CD4-positive, alpha-beta T cell treated with Interferon alpha-2 for 1 hour (primary cell): ENCODE results near the gene CAMTA2.

ENCODE experiments used
- DNase-seq, 2 donors: peaks; one replicate each; pipeline ENCODE4 v3.0.0-alpha.2; 2020 to 2022

The CAMTA2 gene

GRCh38 chr17:4968486-4969046 is 18.9 kb downstream of the CAMTA2 start:
- no peak for DNase-seq

- DNase-seq = peak; percentile 94 to 96
These were observed 19.7 kb downstream of the CAMTA2 start, which contains the start of gene SPAG7 for GRCh38 chr17:4967539-4968485. SPAG7 (minus strand) TSS chr17:4967817; CDS start chr17:4967804, 13 bp downstream.

- peak; percentile 99 for DNase-seq
These were observed 20.5 kb downstream of the CAMTA2 start for GRCh38 chr17:4966844-4967538.

- no peak for DNase-seq
These were observed 22.0 kb downstream of the CAMTA2 start for GRCh38 chr17:4965311-4965986.

GRCh38 chr17:4960279-4960922 is 27.1 kb downstream of the CAMTA2 start:
- DNase-seq = no peak

GRCh38 chr17:4959261-4959965 is 28.1 kb downstream of the CAMTA2 start:
- no peak for DNase-seq

- DNase-seq = no peak
These were observed 29.4 kb downstream of the CAMTA2 start for GRCh38 chr17:4958102-4958501.

GRCh38 chr17:4956493-4957061 is 30.9 kb downstream of the CAMTA2 start:
- DNase-seq = peak; percentile 34 to 56

- no peak for DNase-seq
These were observed 32.4 kb downstream of the CAMTA2 start for GRCh38 chr17:4955091-4955490.

- DNase-seq = no peak
These were observed 34.0 kb downstream of the CAMTA2 start for GRCh38 chr17:4953451-4953961.

GRCh38 chr17:4951486-4951885 is 36.0 kb downstream of the CAMTA2 start:
- no peak for DNase-seq

- DNase-seq = no peak
These were observed 36.7 kb downstream of the CAMTA2 start, which contains the start of gene ENO3 for GRCh38 chr17:4950746-4951204. ENO3 (plus strand) TSS chr17:4951119; CDS start chr17:4951830, 711 bp downstream.

GRCh38 chr17:4950075-4950745 is 37.3 kb downstream of the CAMTA2 start:
- peak in 1 of 2 donors; percentile 37 for DNase-seq

- peak; percentile 84 to 88 for DNase-seq
These were observed 38.0 kb downstream of the CAMTA2 start for GRCh38 chr17:4949321-4950074.

GRCh38 chr17:4948931-4949320 is 38.5 kb downstream of the CAMTA2 start:
- DNase-seq = peak; percentile 79 to 82

GRCh38 chr17:4948166-4948930 is 39.1 kb downstream of the CAMTA2 start, which contains the start of gene PFN1:
PFN1 (minus strand) TSS chr17:4948530; CDS start chr17:4948394, 136 bp downstream.
- DNase-seq = peak; percentile 92 to 95

GRCh38 chr17:4947411-4948165 is 39.9 kb downstream of the CAMTA2 start:
- peak; percentile 51 to 77 for DNase-seq

- no peak for DNase-seq
These were observed 40.5 kb downstream of the CAMTA2 start for GRCh38 chr17:4947010-4947410.
